Peyer's patch (tissue), 4 donors: ENCODE results near the gene DMRT1.

Experiments
- CTCF ChIP-seq, 6 experiments: fragments of 450-650 bp in 4 of 6; fragments of 200-600 bp in 2 of 6; sonication (generic) in 1 of 6; IDR thresholded peaks; one replicate each; pipeline ENCODE4 v1.5.1; 2017 to 2019; ENCODE audit warnings: antibody characterized with exemption in 6 of 6, mild to moderate bottlenecking in 3 of 6, moderate library complexity in 1 of 6
- POLR2A ChIP-seq, 2 donors: fragments of 450-650 bp; IDR thresholded peaks; one replicate each; pipeline ENCODE4 v1.5.1; 2017; ENCODE audit warnings: antibody characterized with exemption in 2 of 2, mild to moderate bottlenecking in 2 of 2, moderate library complexity in 2 of 2

- no peak for TF ChIP-seq CTCF (IDR thresholded peaks at IDR 0.05)
- no peak for TF ChIP-seq POLR2A (IDR thresholded peaks at IDR 0.05)
These were observed 67.2 kb downstream of the DMRT1 start for GRCh38 chr9:908536-909205.
